C1 segment of cervical spinal cord (tissue), 14 donors: ENCODE measurements around the gene ABLIM2.
"Not testable (repeated sequence)": the region's sequence is repeated elsewhere in the genome, so short reads cannot be mapped to it uniquely, and the experiment has no call there.

ENCODE experiments used
- DNase-seq, 14 donors: peaks; one replicate each; lab custom pipeline; 2025; lab: John Stamatoyannopoulos, UW

Gene ABLIM2

GRCh38 chr4:7941111-7941964 is 217.3 kb downstream of the ABLIM2 start:
- DNase-seq: no peak

- peak in 13 of 14 donors; percentile 31 to 91 (median 63) for DNase-seq
Measured at GRCh38 chr4:7939377-7940108, 219.1 kb downstream of the ABLIM2 start, which contains the start of gene AFAP1. TSS of gene AFAP1 (minus strand) at chr4:7939861. CDS start at chr4:7872078, 67,783 bp downstream.

- no peak for DNase-seq
Measured at GRCh38 chr4:7938609-7939376, 219.8 kb downstream of the ABLIM2 start.

GRCh38 chr4:7938266-7938608 is 220.4 kb downstream of the ABLIM2 start:
- DNase-seq: peak in 1 of 14 donors; percentile 17

- no peak for DNase-seq
Measured at GRCh38 chr4:7937006-7937405, 221.6 kb downstream of the ABLIM2 start.

GRCh38 chr4:7933651-7934510 is 224.7 kb downstream of the ABLIM2 start:
- no peak for DNase-seq

GRCh38 chr4:7932287-7932686 is 226.3 kb downstream of the ABLIM2 start:
- DNase-seq: no peak

- peak in 2 of 14 donors; percentile 11 to 39 for DNase-seq
Measured at GRCh38 chr4:7929118-7929951, 229.3 kb downstream of the ABLIM2 start.

GRCh38 chr4:7928711-7929110 is 229.9 kb downstream of the ABLIM2 start:
- no peak for DNase-seq

- no peak for DNase-seq
Measured at GRCh38 chr4:7926822-7927221, 231.8 kb downstream of the ABLIM2 start.

GRCh38 chr4:7924570-7924969 is 234.0 kb downstream of the ABLIM2 start:
- no peak for DNase-seq

GRCh38 chr4:7924163-7924562 is 234.4 kb downstream of the ABLIM2 start:
- no peak for DNase-seq

- DNase-seq: no peak
Measured at GRCh38 chr4:7922466-7922865, 236.1 kb downstream of the ABLIM2 start.

- DNase-seq: no peak
Measured at GRCh38 chr4:7918981-7919380, 239.6 kb downstream of the ABLIM2 start.

- DNase-seq: not testable (repeated sequence)
Measured at GRCh38 chr4:7918187-7918586, 240.4 kb downstream of the ABLIM2 start.

- no peak for DNase-seq
Measured at GRCh38 chr4:7917669-7918068, 240.9 kb downstream of the ABLIM2 start.

- DNase-seq: no peak
Measured at GRCh38 chr4:7915875-7916242, 242.8 kb downstream of the ABLIM2 start.
